GM21360 (cell line): ENCODE results near the gene RPS19BP1.

Source experiments
- ATAC-seq: cut with Tn5 transposase; IDR thresholded peaks from one replicate; pipeline ENCODE4 v1.9.1; 2021; ENCODE audit warnings: mild to moderate bottlenecking, moderate library complexity; ENCODE audit not compliant: unreplicated experiment

RPS19BP1 gene

GRCh38 chr22:39559456-39560105, 27.0 kb upstream of the RPS19BP1 start:
- no peak for ATAC-seq

GRCh38 chr22:39558950-39559349, 26.4 kb upstream of the RPS19BP1 start:
- ATAC-seq = no peak

GRCh38 chr22:39558254-39558727, 25.7 kb upstream of the RPS19BP1 start:
- ATAC-seq = no peak

- ATAC-seq = no peak
Measured at GRCh38 chr22:39556970-39557841, 24.7 kb upstream of the RPS19BP1 start.

GRCh38 chr22:39554151-39554550, 21.6 kb upstream of the RPS19BP1 start:
- ATAC-seq = no peak

GRCh38 chr22:39553429-39553828, 20.9 kb upstream of the RPS19BP1 start:
- ATAC-seq = no peak

- no peak for ATAC-seq
Measured at GRCh38 chr22:39547587-39547947, 15.0 kb upstream of the RPS19BP1 start.

- no peak for ATAC-seq
Measured at GRCh38 chr22:39546889-39547586, 14.5 kb upstream of the RPS19BP1 start.

- no peak for ATAC-seq
Measured at GRCh38 chr22:39545386-39546365, 13.1 kb upstream of the RPS19BP1 start.

- ATAC-seq = no peak
Measured at GRCh38 chr22:39543095-39543494, 10.5 kb upstream of the RPS19BP1 start.

GRCh38 chr22:39537975-39538374, 5.4 kb upstream of the RPS19BP1 start:
- ATAC-seq = no peak

- ATAC-seq = no peak
Measured at GRCh38 chr22:39536711-39537110, 4.2 kb upstream of the RPS19BP1 start.

- no peak for ATAC-seq
Measured at GRCh38 chr22:39535831-39536449, 3.4 kb upstream of the RPS19BP1 start.

GRCh38 chr22:39535357-39535725, 2.8 kb upstream of the RPS19BP1 start:
- no peak for ATAC-seq

- no peak for ATAC-seq
Measured at GRCh38 chr22:39534591-39535356, 2.2 kb upstream of the RPS19BP1 start.

GRCh38 chr22:39534092-39534506, 1.6 kb upstream of the RPS19BP1 start:
- no peak for ATAC-seq

GRCh38 chr22:39530692-39531331, 1.7 kb downstream of the RPS19BP1 start:
- ATAC-seq = no peak

GRCh38 chr22:39530116-39530515, 2.4 kb downstream of the RPS19BP1 start:
- ATAC-seq = no peak

GRCh38 chr22:39529487-39529851, 3.1 kb downstream of the RPS19BP1 start:
- ATAC-seq = no peak
